GM13976 (cell line): ENCODE measurements around the gene TLR1.
"Not testable (repeated sequence)": the region's sequence is repeated elsewhere in the genome, so short reads cannot be mapped to it uniquely, and the experiment has no call there.

ENCODE experiments used
- DNase-seq: peaks from one replicate; pipeline ENCODE4 v3.0.0; 2012; ENCODE audit warnings: low spot score
- CTCF ChIP-seq: IDR thresholded peaks from 2 replicates; pipeline ENCODE4 v1.5.1; 2012; ENCODE audit warnings: borderline replicate concordance, mild to moderate bottlenecking; ENCODE audit not compliant: insufficient read depth; ENCODE audit errors: extremely low read depth, missing control alignments, control extremely low read depth
- in situ Hi-C: fragments of 300-500 bp; cut with MboI; formaldehyde crosslinking; loops from one replicate; pipeline ENCODE4 v1.12.0; 2022; ENCODE audit warnings: low sequenced_read_pairs, mixed read lengths, inconsistent platforms; ENCODE audit not compliant: unreplicated experiment

TLR1 gene

GRCh38 chr4:38779790-38780189 is 24.8 kb downstream of the TLR1 start:
- no peak for DNase-seq
- in situ Hi-C loops, result no loop called here
- no peak for TF ChIP-seq CTCF

GRCh38 chr4:38777925-38778324 is 26.7 kb downstream of the TLR1 start:
- in situ Hi-C loops, DNase-seq: not testable (repeated sequence)

GRCh38 chr4:38775326-38775725 is 29.3 kb downstream of the TLR1 start:
- in situ Hi-C loops, result no loop called here
- no peak for TF ChIP-seq CTCF
- DNase-seq, result no peak

GRCh38 chr4:38774181-38774955 is 30.2 kb downstream of the TLR1 start:
- no peak for TF ChIP-seq CTCF
- DNase-seq, result no peak
- in situ Hi-C loops, result no loop called here

- DNase-seq, in situ Hi-C loops: not testable (repeated sequence)
Measured at GRCh38 chr4:38770281-38770680, 34.3 kb downstream of the TLR1 start.

GRCh38 chr4:38769857-38770256 is 34.7 kb downstream of the TLR1 start:
- in situ Hi-C loops, result no loop called here
- no peak for TF ChIP-seq CTCF

GRCh38 chr4:38769441-38769840 is 35.1 kb downstream of the TLR1 start:
- in situ Hi-C loops, result no loop called here
- DNase-seq, result no peak
- TF ChIP-seq CTCF, result no peak

More at GRCh38 chr4:38769857-38770256, 34.7 kb downstream of the TLR1 start:
- no peak for DNase-seq

- in situ Hi-C loops, result no loop called here
- no peak for DNase-seq
- TF ChIP-seq CTCF, result no peak
Measured at GRCh38 chr4:38768968-38769394, 35.6 kb downstream of the TLR1 start.

- DNase-seq, in situ Hi-C loops: not testable (repeated sequence)
Measured at GRCh38 chr4:38766940-38767339, 37.7 kb downstream of the TLR1 start.
